HCT116 (cell line): ENCODE results near the gene ADGRV1. TPM values are rescaled to one million over a fixed set of nuclear protein-coding genes. Genes with fewer than 3 reads are reported as not detected.
A peak's percentile ranks its signal among the peaks of the same experiment; 100 is the strongest.

ENCODE experiments used
- ATAC-seq: fragments of 200-7000 bp; cut with Tn5 transposase; 2 replicates; pipeline ENCODE4 v1.9.1; 2020; ENCODE audit warnings: mild to moderate bottlenecking, moderate library complexity
- BruUV-seq: library from RNA; stranded (reverse); fragments of 400-500 nt; replicated peaks from 2 replicates; lab custom pipeline; 2021; lab: Mats Ljungman, UMichigan
- CTCF ChIA-PET: fragments of 300-600 bp; sonication (Branson Sonifier 250); formaldehyde crosslinking; loops from one replicate; lab custom pipeline; 2021; ENCODE audit warnings: antibody characterized with exemption; lab: Charles Lee
- POLR2A ChIA-PET: fragments of 300-600, 350-600 bp; sonication (Branson Sonifier 250); formaldehyde crosslinking; loops from one replicate; lab custom pipeline; 2021; ENCODE audit warnings: antibody characterized with exemption; lab: Charles Lee
- RAD21 ChIA-PET, 2 experiments: fragments of 300-600 bp; sonication (Branson Sonifier 250); formaldehyde crosslinking; loops; one replicate each; lab custom pipeline; 2023; ENCODE audit warnings: low total read pairs in 2 of 2; ENCODE audit not compliant: uncharacterized antibody in 2 of 2, unreplicated experiment in 2 of 2, low non-redundant PET in 1 of 2; lab: Charles Lee
- DNase-seq: peaks from one replicate; pipeline ENCODE4 v3.0.0-alpha.2; 2010; ENCODE audit warnings: low read depth, low spot score
- H2AFZ ChIP-seq: fragments of 200-600 bp; shearing (Covaris generic), sonication (generic); 2 replicates; pipeline ENCODE4 v1.6.1; 2017; ENCODE audit warnings: low read depth, mixed run types, mixed read lengths, antibody characterized with exemption, low read length; ENCODE audit not compliant: poor library complexity, severe bottlenecking
- H3K27ac ChIP-seq: 2 replicates; pipeline ENCODE4 v1.5.1; 2012; ENCODE audit warnings: low read depth, low read length
- H3K27me3 ChIP-seq: fragments of 200-600 bp; sonication (generic); 2 replicates; pipeline ENCODE4 v1.6.1; 2016; ENCODE audit warnings: mixed run types, low read length, mixed read lengths; ENCODE audit not compliant: insufficient read depth
- H3K36me3 ChIP-seq, 2 experiments: fragments of 200-500 bp in 1 of 2; fragments of 200-600 bp in 1 of 2; sonication (Bioruptor generic) in 1 of 2; sonication (generic) in 1 of 2; 2 replicates each; pipeline versions ENCODE4 v1.5.1 to v1.6.1; 2014 to 2016; ENCODE audit warnings: low read length in 2 of 2, inconsistent platforms in 1 of 2, mixed read lengths in 1 of 2, mixed run types in 1 of 2; ENCODE audit not compliant: insufficient read depth in 2 of 2, control insufficient read depth in 1 of 2
- H3K4me1 ChIP-seq, 2 experiments: fragments of 200-600 bp in 1 of 2; sonication (generic) in 1 of 2; 2 replicates each; pipeline versions ENCODE4 v1.5.1 to v1.6.1; 2012 to 2017; ENCODE audit warnings: low read length in 2 of 2, inconsistent platforms in 1 of 2, mild to moderate bottlenecking in 1 of 2, mixed read lengths in 1 of 2, mixed run types in 1 of 2, moderate library complexity in 1 of 2; ENCODE audit not compliant: insufficient read depth in 2 of 2, control insufficient read depth in 1 of 2
- H3K4me2 ChIP-seq: fragments of 200-600 bp; sonication (generic); 2 replicates; pipeline ENCODE4 v1.6.1; 2017; ENCODE audit warnings: mixed run types, low read length, mixed read lengths
- H3K4me3 ChIP-seq, 2 experiments: fragments of 200-600 bp in 1 of 2; sonication (generic) in 1 of 2; replicated peaks in 1 of 2; 2 replicates each; pipeline ENCODE4 v1.5.1; 2011 to 2016; ENCODE audit warnings: low read length in 2 of 2, control low read depth in 1 of 2, low read depth in 1 of 2, mild to moderate bottlenecking in 1 of 2, mixed read lengths in 1 of 2, mixed run types in 1 of 2
- H3K79me2 ChIP-seq: fragments of 200-600 bp; sonication (generic); 2 replicates; pipeline ENCODE4 v1.6.1; 2017; ENCODE audit warnings: mild to moderate bottlenecking, mixed run types, low read length, moderate library complexity, mixed read lengths; ENCODE audit not compliant: insufficient read depth
- H3K9ac ChIP-seq: fragments of 200-600 bp; sonication (generic); 2 replicates; pipeline ENCODE4 v1.6.1; 2016; ENCODE audit warnings: low read length, mixed read lengths
- H3K9me2 ChIP-seq: fragments of 200-600 bp; sonication (generic), shearing (Covaris generic); 2 replicates; pipeline ENCODE4 v1.6.1; 2017; ENCODE audit warnings: mixed run types, mild to moderate bottlenecking, moderate library complexity; ENCODE audit not compliant: insufficient read depth
- H3K9me3 ChIP-seq, 2 experiments: fragments of 200-500 bp in 1 of 2; fragments of 200-600 bp in 1 of 2; sonication (Bioruptor generic) in 1 of 2; sonication (generic) in 1 of 2; 2 replicates each; pipeline ENCODE4 v1.6.1; 2014 to 2017; ENCODE audit warnings: low read length in 2 of 2, mixed read lengths in 2 of 2, inconsistent platforms in 1 of 2, low read depth in 1 of 2, mild to moderate bottlenecking in 1 of 2, mixed run types in 1 of 2, moderate library complexity in 1 of 2; ENCODE audit not compliant: control insufficient read depth in 1 of 2, insufficient read depth in 1 of 2
- H4K20me1 ChIP-seq: fragments of 200-600 bp; sonication (generic), shearing (Covaris generic); 2 replicates; pipeline ENCODE4 v1.6.1; 2017; ENCODE audit warnings: mixed run types, mild to moderate bottlenecking, moderate library complexity; ENCODE audit not compliant: insufficient read depth
- ATF3 ChIP-seq: IDR thresholded peaks from 2 replicates; pipeline ENCODE4 v1.6.1; 2012
- EGR1 ChIP-seq: IDR thresholded peaks from 2 replicates; pipeline ENCODE4 v1.6.1; 2012; ENCODE audit warnings: low read depth
- ELF1 ChIP-seq: IDR thresholded peaks from 2 replicates; pipeline ENCODE4 v1.6.1; 2012; ENCODE audit warnings: low read depth, borderline replicate concordance
- EZH2 ChIP-seq: fragments of 200-600 bp; sonication (generic); IDR thresholded peaks from 2 replicates; pipeline ENCODE4 v1.6.1; 2017; ENCODE audit warnings: antibody characterized with exemption, mixed run types
- EZH2phosphoT487 ChIP-seq: fragments of 200-600 bp; IDR thresholded peaks from 2 replicates; pipeline ENCODE4 v1.6.1; 2018; ENCODE audit warnings: antibody characterized with exemption, borderline replicate concordance
- FOSL1 ChIP-seq: IDR thresholded peaks from 2 replicates; pipeline ENCODE4 v1.6.1; 2012; ENCODE audit warnings: low read depth
- MAX ChIP-seq: IDR thresholded peaks from 2 replicates; pipeline ENCODE4 v1.6.1; 2012
- RAD21 ChIP-seq: IDR thresholded peaks from 2 replicates; pipeline ENCODE4 v1.6.1; 2012; ENCODE audit warnings: low read depth, mild to moderate bottlenecking
- REST ChIP-seq: IDR thresholded peaks from 2 replicates; pipeline ENCODE4 v1.6.1; 2012; ENCODE audit warnings: low read depth
- SP1 ChIP-seq: IDR thresholded peaks from 2 replicates; pipeline ENCODE4 v1.6.1; 2012; ENCODE audit warnings: low read depth
- SRF ChIP-seq: IDR thresholded peaks from 2 replicates; pipeline ENCODE4 v1.6.1; 2012; ENCODE audit warnings: low read depth
- YY1 ChIP-seq: IDR thresholded peaks from 2 replicates; pipeline ENCODE4 v1.6.1; 2011; ENCODE audit warnings: low read length, low read depth, moderate library complexity, mild to moderate bottlenecking; ENCODE audit not compliant: insufficient replicate concordance; ENCODE audit errors: extremely low read depth
- ZBTB33 ChIP-seq: IDR thresholded peaks from 2 replicates; pipeline ENCODE4 v1.6.1; 2011; ENCODE audit warnings: mild to moderate bottlenecking, low read length, moderate library complexity; ENCODE audit not compliant: insufficient replicate concordance; ENCODE audit errors: extremely low read depth
- ZNF274 ChIP-seq: fragments of 200-500 bp; sonication (Bioruptor generic); IDR thresholded peaks from 2 replicates; pipeline ENCODE4 v1.6.1; 2014; ENCODE audit warnings: mild to moderate bottlenecking, low read depth, low read length, inconsistent platforms
- intact Hi-C: fragments of 100-400 bp; cut with micrococcal nuclease; formaldehyde crosslinking; loops from 2 replicates; pipeline ENCODE4 v1.10.0; 2022
- total RNA-seq: library from RNA; stranded (reverse); gene quantifications from one replicate; pipeline ENCODE4 v1.2.1, GENCODE V29; 2021; ENCODE audit not compliant: unreplicated experiment

Gene ADGRV1
- total RNA-seq, 1 experiment from 2014 or later, result 6.0 TPM

- TF ChIP-seq RAD21 (no peak), REST (no peak), SP1 (peak; percentile 82), EGR1 (peak; percentile 50), ELF1 (no peak), FOSL1 (no peak), MAX (peak; percentile 73), ATF3 (no peak)
Observed at GRCh38 chr5:90558344-90559192, at the start of gene ADGRV1 (continued).

- POLR2A ChIA-PET, result no interaction called here
- CTCF ChIA-PET, result interaction anchor here (1.4 kb wide), 1 partner anchor 71 kb away, joined by 3 read pairs; no protein-coding TSS in a partner anchor
- intact Hi-C loops, result no loop called here
- TF ChIP-seq MAX (no peak), ZBTB33 (no peak), ELF1 (no peak), EGR1 (no peak), SRF (no peak), EZH2 (no peak), EZH2phosphoT487 (no peak), ZNF274 (no peak), RAD21 (no peak), YY1 (no peak), FOSL1 (no peak)
Observed at GRCh38 chr5:90510438-90510837, 48.2 kb upstream of the ADGRV1 start.

More at GRCh38 chr5:90510438-90510837, 48.2 kb upstream of the ADGRV1 start:
- H3K4me3 ChIP-seq, result no peak overlapping the region
- H3K9ac ChIP-seq, result no peak overlapping the region
- H3K27ac ChIP-seq, result no peak overlapping the region
- H3K4me1 ChIP-seq, result no peaks in the 10 kb centered on the region
- H3K4me2 ChIP-seq, result no peak overlapping the region
- H3K36me3 ChIP-seq, result no peaks in the 10 kb centered on the region
- no TSS peak for BruUV-seq
- H3K9me2 ChIP-seq, result no peaks in the 10 kb centered on the region
- ATAC-seq (no peak), DNase-seq (no peak)
- no peaks in the 10 kb centered on the region; the same call in 1 of the 2 replicates for H3K79me2 ChIP-seq
- H2AFZ ChIP-seq, result no peak overlapping the region
- RAD21 ChIA-PET, result no interaction called here
- no peaks in the 10 kb centered on the region for H3K27me3 ChIP-seq
- no peaks in the 10 kb centered on the region; the same call in none of the 2 replicates for H4K20me1 ChIP-seq
- H3K9me3 ChIP-seq, result no peaks in the 10 kb centered on the region
